Activated CD4-positive, alpha-beta T cell treated with anti-CD3 and anti-CD28 coated beads, Interleukin-2, amount 10 ng/mL, durations not matched to agents 24 days and 14 days (primary cell): ENCODE results near the gene BRD3. TPM values are rescaled to one million over a fixed set of nuclear protein-coding genes. Genes with fewer than 3 reads are reported as not detected.

ENCODE experiments used
- DNase-seq: peaks from one replicate; pipeline ENCODE4 v3.0.0; 2022
- H3K27ac Mint-ChIP-seq: one replicate; pipeline ENCODE4 v1.8.0; 2022; ENCODE audit warnings: mild to moderate bottlenecking, mixed read lengths
- H3K27me3 Mint-ChIP-seq: one replicate; pipeline ENCODE4 v1.8.0; 2022; ENCODE audit warnings: mixed read lengths
- H3K36me3 Mint-ChIP-seq: one replicate; pipeline ENCODE4 v1.8.0; 2022; ENCODE audit warnings: low read depth, mild to moderate bottlenecking, mixed read lengths
- H3K4me1 Mint-ChIP-seq: one replicate; pipeline ENCODE4 v1.8.0; 2021; ENCODE audit warnings: mixed read lengths
- H3K4me3 Mint-ChIP-seq: one replicate; pipeline ENCODE4 v1.8.0; 2022; ENCODE audit warnings: mild to moderate bottlenecking, moderate library complexity, mixed read lengths
- H3K9me3 Mint-ChIP-seq: one replicate; pipeline ENCODE4 v1.8.0; 2021; ENCODE audit warnings: mixed read lengths
- intact Hi-C: fragments of 100-400 bp; cut with micrococcal nuclease; formaldehyde crosslinking; loops from one replicate; pipeline ENCODE4 v1.15.1; 2023
- total RNA-seq: library from RNA; stranded (reverse); gene quantifications from 2 replicates; pipeline ENCODE4 v1.2.3, GENCODE V29; 2022

The BRD3 gene
- total RNA-seq, 1 donor from 2014 or later = 32.3 TPM

DNA sequence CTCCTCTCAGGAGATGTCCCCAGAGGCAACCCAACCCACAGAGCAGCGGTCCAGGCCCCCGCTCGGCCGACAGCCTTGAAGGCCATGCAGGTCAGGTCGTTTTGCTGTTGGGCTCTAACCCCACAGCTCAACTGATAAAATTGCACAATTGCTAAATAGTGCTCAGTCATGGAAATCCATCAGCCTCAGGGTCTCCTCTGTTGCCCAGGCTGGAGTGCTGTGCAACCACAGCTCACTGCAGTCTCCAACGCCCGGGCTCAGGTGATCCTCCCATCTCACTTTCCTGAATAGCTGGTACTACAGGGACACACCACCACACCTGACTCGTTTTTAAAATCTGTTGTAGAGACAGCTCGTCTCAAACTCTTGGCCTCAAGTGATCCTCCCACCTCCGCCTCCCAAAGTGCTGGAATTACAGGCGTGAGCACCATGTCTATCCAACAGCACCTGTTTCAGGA lies 24.3 kb downstream of the BRD3 start:
- H3K9me3 Mint-ChIP-seq = no peaks in the 10 kb centered on the region
- H3K36me3 Mint-ChIP-seq = peaks cover 22% of the 10 kb centered on the region
- intact Hi-C loops = no loop called here
- H3K4me3 Mint-ChIP-seq = no peak overlapping the region
- H3K27ac Mint-ChIP-seq = no peak overlapping the region
- H3K4me1 Mint-ChIP-seq = no peaks in the 10 kb centered on the region
- no peak for DNase-seq
- H3K27me3 Mint-ChIP-seq = no peaks in the 10 kb centered on the region

DNA sequence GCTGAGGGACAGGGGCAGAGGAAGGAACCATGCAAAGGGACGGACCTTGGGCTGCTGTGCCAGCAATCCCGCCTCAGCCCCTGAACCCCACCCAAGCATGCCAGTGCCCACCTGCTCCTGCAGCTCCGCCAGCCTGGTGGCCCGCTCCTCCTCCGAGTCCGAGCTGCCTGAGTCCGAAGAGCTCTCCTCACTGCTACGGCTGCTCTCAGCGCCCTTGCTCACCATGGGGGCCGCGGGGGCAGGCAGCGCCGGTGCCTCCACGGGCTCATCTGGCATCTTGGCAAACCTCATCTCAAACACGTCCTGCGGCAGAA lies 26.2 kb downstream of the BRD3 start:
- peaks cover 32% of the 10 kb centered on the region for H3K36me3 Mint-ChIP-seq
- H3K9me3 Mint-ChIP-seq = no peaks in the 10 kb centered on the region
- DNase-seq = no peak
- no peak overlapping the region for H3K4me3 Mint-ChIP-seq
- H3K27me3 Mint-ChIP-seq = no peaks in the 10 kb centered on the region
- H3K4me1 Mint-ChIP-seq = no peaks in the 10 kb centered on the region
- intact Hi-C loops = no loop called here
- H3K27ac Mint-ChIP-seq = no peak overlapping the region

DNA sequence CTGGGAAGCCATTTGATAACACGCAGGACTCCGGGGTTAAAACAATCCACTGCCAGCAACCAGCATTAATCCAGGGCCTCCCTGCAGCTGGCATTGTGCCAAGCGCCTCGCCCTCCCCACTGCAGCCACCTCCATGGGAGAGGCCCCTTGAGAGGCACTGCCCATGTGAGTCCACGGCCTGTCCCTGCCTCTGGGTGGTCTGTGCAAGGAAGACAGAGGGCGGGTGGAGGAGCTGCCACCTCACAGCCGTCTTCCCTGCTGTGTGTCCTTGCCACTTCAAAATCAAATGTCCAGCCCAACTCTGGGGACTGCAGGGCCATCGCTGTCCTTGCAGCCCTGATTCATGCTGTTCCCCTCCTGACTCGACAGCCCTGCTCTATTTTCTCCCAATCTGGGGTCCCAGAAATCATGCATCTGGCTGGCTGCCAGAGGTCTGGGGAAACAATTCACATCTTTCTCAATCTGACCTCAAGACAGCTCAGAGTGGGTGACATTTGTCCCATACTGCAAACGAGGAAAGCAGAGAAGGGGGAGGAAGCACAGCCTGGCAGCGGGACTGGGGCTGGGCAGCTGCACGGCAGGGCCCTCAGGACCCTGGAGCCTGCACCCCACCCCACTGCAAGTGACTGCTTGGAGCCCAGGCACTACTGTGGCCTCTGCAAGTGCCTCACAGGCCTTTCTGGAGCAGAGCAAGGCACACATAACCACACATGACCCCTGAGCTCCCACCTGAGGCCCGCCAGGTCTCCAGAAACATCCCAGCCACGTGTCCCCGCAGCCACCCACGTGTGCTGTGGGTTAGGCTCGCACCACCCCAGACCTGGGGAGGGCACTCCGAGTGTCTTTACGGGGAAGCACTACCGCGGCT lies 26.8 kb downstream of the BRD3 start:
- Mint-ChIP-seq H3K36me3 (peaks cover 35% of the 10 kb centered on the region), H3K9me3 (no peaks in the 10 kb centered on the region)
- intact Hi-C loops = no loop called here

DNA sequence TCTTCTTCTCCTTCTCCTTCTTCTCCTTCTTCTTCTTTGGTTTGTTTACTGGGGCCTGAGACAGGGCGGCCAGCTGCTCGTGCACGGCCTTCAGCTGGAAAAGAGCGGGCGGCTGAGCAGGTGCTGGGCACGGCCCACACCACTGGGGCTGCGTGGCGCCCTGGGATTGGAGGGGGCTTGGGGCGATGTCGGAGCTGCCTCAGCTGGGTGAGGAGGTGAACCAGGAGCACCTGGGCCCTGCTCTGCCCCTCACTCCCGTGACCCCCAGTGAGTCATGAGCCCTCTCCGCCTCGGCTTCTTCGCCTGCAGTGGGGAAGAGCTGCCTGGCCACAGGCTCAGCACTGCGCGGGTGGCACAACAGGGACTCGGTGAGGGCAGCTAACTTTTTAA lies 27.7 kb downstream of the BRD3 start:
- H3K36me3 Mint-ChIP-seq = peaks cover 40% of the 10 kb centered on the region
- no peak overlapping the region for H3K27ac Mint-ChIP-seq
- no peaks in the 10 kb centered on the region for H3K4me1 Mint-ChIP-seq
- H3K4me3 Mint-ChIP-seq = no peak overlapping the region
- no peaks in the 10 kb centered on the region for H3K9me3 Mint-ChIP-seq
- intact Hi-C loops = no loop called here
- no peaks in the 10 kb centered on the region for H3K27me3 Mint-ChIP-seq
- DNase-seq = no peak

More for the DNA sequence above, 26.8 kb downstream of the BRD3 start:
- Mint-ChIP-seq H3K27me3 (no peaks in the 10 kb centered on the region), H3K4me1 (no peaks in the 10 kb centered on the region), H3K27ac (no peak overlapping the region), H3K4me3 (no peak overlapping the region)
- DNase-seq = no peak

DNA sequence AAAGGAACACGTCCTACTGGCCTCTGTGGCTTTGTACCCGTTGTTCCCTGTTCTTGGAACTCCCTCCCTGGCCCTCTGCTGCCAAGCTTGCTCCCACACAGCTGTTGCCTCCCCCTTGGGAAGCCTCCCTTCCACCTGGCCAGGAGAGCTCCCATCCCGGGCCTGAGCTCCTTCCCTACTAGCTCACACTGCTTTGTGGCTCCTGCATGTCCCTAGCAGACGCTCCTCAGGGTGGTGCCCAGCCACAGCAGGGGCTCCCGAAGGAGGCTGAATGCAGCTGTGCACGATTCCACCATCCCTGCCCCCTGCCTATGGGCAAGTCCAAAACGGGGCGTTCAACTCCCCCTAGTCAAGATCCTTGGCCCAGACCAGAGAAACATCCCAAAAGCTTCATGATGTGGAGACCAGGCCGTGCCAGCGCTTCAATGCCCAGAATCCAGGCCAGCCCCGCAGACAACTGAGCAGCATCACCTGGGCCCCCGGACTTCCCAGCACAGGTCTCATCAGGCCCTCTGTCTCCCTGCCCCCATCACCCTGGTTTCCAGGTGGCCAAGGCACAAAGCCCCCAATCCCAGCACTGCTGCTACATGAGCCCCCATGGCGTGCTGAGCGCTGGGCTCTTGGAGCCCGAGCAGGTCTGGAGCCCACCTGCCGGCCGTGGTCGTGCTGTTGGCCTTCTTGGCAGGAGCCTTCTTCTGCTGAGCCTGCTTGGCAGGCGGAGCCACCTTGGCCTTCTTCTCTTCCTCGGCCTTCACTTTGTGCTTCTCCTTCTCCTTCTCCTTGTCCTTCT lies 28.2 kb downstream of the BRD3 start:
- no peak overlapping the region for H3K4me3 Mint-ChIP-seq
- H3K36me3 Mint-ChIP-seq = peaks cover 42% of the 10 kb centered on the region
- intact Hi-C loops = no loop called here
- no peaks in the 10 kb centered on the region for H3K9me3 Mint-ChIP-seq
- H3K27ac Mint-ChIP-seq = no peak overlapping the region
- H3K27me3 Mint-ChIP-seq = no peaks in the 10 kb centered on the region
- no peaks in the 10 kb centered on the region for H3K4me1 Mint-ChIP-seq
- no peak for DNase-seq

DNA sequence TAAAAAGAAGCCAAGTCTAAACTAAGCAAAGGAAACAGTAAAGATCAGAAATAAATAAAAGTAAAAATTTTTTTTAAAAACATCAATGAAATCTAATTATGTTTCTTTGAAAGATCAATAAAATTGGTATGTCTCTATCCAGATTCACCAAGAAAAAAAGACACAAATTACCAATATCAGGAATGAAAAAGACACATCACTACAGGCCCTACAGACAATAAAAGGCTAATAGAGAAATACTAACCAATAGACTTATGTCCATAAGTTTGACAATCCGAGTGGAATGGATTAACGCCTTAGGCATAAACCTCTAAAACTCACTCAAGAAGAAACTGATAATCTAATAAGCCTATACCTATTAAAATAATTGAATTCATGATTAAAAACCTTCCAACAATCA lies 30.2 kb downstream of the BRD3 start:
- H3K4me3 Mint-ChIP-seq = no peak overlapping the region
- intact Hi-C loops = no loop called here
- H3K36me3 Mint-ChIP-seq = peaks cover 45% of the 10 kb centered on the region
- H3K4me1 Mint-ChIP-seq = no peaks in the 10 kb centered on the region
- no peaks in the 10 kb centered on the region for H3K27me3 Mint-ChIP-seq
- no peaks in the 10 kb centered on the region for H3K9me3 Mint-ChIP-seq
- no peak overlapping the region for H3K27ac Mint-ChIP-seq
- no peak for DNase-seq

DNA sequence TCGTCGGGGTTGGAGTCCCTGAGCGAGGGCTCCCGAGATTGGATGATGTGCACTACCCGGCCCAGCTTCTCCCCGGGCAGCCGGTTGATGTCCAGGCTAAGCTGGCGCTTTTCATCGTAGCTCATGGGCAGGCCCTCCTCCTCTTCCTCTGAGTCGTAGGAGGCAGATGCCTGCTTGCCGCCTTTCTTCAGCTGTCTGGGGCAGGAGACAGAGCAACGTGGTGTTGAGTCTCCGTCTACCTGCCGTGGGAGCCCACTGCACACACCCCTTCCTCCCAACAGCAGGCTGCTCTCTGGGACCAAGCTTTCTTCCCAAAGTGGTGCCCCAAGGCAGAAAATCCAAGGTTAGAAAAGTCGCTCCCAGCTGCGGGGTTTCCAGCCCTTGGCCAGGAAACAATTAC lies 31.7 kb downstream of the BRD3 start:
- Mint-ChIP-seq H3K4me1 (no peaks in the 10 kb centered on the region), H3K4me3 (no peak overlapping the region), H3K27ac (no peak overlapping the region), H3K36me3 (peaks cover 43% of the 10 kb centered on the region), H3K9me3 (no peaks in the 10 kb centered on the region), H3K27me3 (no peaks in the 10 kb centered on the region)
- no peak for DNase-seq
- intact Hi-C loops = no loop called here

DNA sequence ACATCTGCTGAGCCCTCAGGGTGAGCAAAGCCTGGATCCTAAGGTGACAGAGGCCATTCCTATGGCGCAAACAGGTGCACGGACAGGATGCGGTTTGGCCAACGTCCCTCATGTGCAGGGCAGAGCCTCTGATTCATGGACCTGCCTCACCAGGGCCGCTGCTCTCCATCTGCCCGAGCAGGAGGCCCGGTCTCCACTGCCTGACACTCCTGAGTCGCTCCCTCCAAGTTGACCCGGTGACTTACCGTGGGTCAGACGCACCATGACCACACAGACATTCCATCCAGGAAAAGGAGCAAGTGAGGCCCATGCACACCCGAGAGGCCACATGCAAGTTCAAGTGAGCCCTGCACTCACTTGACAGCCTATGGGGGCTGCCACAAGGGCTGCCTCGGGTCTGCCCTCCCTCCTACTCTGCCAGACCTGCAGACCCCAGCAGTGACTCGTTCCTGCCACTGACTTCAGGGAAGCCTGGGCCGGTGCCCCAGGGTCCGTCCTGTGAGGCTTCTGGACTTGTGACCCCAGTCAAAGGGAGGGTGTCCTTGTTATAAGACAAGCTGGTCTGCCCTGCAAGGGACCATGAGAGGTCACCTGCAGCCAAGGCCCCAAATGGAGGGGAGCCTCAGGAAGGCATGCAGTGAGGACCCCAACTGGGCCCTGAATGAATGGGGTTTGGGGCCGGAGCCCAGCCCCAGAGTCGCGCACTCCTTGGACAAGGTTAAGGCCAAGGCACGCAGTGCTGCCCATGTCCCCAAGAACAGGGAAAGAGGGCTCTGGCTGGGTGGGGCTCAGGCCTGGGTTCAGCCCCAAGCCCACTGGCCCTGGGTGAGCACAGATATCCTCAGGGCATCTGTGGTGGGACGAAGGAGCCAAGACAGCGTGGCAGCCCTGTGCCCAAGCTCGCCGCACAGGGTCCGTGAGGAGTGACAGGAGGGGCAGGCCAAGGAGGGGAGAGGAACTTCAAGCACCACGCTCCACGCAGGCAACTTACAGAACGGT lies 32.5 kb downstream of the BRD3 start:
- no peak for DNase-seq
- no peak overlapping the region for H3K27ac Mint-ChIP-seq
- intact Hi-C loops = no loop called here
- no peak overlapping the region for H3K4me3 Mint-ChIP-seq
- no peaks in the 10 kb centered on the region for H3K9me3 Mint-ChIP-seq
- peaks cover 45% of the 10 kb centered on the region for H3K36me3 Mint-ChIP-seq
- no peaks in the 10 kb centered on the region for H3K4me1 Mint-ChIP-seq
- H3K27me3 Mint-ChIP-seq = no peaks in the 10 kb centered on the region

DNA sequence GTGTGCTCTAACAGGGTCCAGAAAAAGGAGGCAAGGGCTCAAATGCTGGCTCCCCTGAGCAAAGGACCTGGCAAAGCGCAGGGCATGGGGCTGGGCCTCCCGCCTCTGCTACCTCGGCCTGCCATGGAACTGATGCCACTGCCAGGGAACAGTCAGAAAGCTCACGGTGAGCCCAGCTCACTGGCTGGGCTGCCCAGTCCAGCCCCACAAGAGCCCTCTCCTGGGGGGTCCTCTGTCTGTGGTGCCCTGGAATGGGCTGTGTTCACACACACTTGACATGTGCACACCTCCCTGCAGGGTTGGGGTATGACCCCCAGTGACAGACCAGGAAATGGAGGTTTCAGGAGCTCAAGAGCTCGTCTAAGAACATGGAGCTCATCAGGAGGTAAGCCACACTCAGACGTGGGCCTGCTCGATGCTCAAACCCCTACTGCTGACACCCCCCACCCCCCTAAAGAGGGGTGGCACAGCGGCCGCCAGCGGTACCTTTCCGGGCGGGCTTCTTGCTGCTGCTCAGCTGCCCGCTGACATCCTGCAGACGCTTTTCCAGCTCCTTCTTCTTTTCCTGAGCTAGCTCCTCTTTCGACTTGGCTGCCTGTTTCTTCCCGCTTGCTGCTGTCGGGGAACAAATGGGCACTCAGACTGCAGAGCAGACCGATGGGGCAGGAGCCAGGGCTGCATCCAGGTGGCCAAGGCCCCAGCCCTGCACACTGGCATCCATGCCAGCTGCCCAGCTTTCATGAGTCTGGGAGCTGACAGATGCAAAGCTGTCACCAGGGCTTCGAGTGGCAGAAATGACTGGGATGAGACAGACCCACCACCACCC lies 33.4 kb downstream of the BRD3 start:
- H3K4me3 Mint-ChIP-seq = no peak overlapping the region
- H3K27ac Mint-ChIP-seq = no peak overlapping the region
- H3K27me3 Mint-ChIP-seq = no peaks in the 10 kb centered on the region
- intact Hi-C loops = no loop called here
- H3K4me1 Mint-ChIP-seq = no peaks in the 10 kb centered on the region
- DNase-seq = no peak
- no peaks in the 10 kb centered on the region for H3K9me3 Mint-ChIP-seq
- peaks cover 37% of the 10 kb centered on the region for H3K36me3 Mint-ChIP-seq

DNA sequence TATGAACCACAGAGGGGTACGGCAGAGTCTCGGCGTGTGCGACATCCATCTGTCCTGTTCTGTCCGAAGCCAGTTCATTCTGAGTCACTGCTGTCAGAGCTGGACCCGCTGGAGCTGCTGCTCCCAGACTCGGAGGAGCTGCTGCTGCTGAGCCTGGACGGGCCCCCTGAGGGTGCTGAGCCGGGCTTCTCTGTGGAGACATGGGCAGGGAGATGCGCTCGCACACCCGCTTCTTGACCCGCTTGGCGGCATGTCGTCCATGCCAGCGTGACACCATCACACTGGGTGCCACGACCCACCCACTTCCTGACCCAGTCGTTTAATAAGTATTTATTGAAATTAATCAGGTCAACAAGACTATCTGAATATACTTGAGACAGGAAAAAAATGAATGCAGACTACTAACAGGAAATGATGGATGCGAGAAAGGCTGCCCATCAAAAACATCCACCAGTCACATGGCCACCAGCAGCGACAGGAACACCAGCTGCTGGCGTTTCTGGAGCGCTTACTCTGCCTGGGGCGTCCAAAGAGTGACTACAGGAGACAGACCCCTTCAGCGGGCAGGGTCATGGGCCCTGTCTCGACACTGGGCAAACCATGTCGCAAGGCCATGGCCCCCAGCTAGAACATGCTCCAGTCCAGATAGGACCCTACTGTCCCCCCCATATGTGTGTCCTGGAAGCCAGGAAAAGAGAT lies 34.2 kb downstream of the BRD3 start:
- no peak overlapping the region for H3K27ac Mint-ChIP-seq
- no peaks in the 10 kb centered on the region for H3K4me1 Mint-ChIP-seq
- no peaks in the 10 kb centered on the region for H3K27me3 Mint-ChIP-seq
- peaks cover 30% of the 10 kb centered on the region for H3K36me3 Mint-ChIP-seq
- H3K4me3 Mint-ChIP-seq = no peak overlapping the region
- intact Hi-C loops = no loop called here
- DNase-seq = no peak
- no peaks in the 10 kb centered on the region for H3K9me3 Mint-ChIP-seq

DNA sequence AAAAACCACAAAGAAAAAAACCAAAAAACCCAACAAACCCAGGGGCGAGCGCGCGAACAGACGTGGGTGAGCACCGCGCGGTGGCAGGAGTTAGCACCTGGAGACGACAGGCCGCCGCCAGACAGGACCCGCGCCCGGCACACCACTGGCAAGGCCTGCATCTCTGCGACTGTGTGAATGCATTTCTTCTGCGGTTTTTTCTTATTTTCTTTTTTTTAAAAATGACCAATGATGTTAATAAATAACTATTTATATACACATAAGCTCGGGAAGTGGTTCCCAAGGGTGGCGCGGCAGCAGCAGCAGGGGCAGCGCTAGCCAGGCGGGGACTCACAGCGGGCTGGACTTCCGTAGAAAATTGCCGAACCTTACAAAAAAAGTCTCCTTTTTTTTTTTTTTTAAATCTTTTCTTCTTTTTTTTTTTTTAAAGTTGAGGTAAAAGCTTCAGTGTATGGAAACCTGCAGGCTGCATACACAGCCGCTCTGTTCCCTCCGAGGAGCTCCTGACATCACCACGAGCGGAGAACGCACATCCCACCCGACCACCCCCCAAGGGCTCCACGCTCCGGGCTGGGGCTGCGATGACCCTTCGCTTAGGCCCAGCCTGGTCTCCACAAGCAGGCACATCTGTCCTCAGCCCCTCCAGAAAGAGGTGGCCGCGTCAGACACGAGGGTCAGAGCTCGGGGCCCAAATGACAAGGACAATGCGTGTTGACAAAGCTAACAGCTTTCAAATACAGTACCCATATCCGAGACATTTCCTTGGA lies 35.2 kb downstream of the BRD3 start:
- no peaks in the 10 kb centered on the region for H3K4me1 Mint-ChIP-seq
- no peaks in the 10 kb centered on the region for H3K27me3 Mint-ChIP-seq
- no peaks in the 10 kb centered on the region for H3K9me3 Mint-ChIP-seq
- no peak overlapping the region for H3K27ac Mint-ChIP-seq
- H3K4me3 Mint-ChIP-seq = no peak overlapping the region
- intact Hi-C loops = no loop called here
- peaks cover 25% of the 10 kb centered on the region for H3K36me3 Mint-ChIP-seq
- no peak for DNase-seq

DNA sequence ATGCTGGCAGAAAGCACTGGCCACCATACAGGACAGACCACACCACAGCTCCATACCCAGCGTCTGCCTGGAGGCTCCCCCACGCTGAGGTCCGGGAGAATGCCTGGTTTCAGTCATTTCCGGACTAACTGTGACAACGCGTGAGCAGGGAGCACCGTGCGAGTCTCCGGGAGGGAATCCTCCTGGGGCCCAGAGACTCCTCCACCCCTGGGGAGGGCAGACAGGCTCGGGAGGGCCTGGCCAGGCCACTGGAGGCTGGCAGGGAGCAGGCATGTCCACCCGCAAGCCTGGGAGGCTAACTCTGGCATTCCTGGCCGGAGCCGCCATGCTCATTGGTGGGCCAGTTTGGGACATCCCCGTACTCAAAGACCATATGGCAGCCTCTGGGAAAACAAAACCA lies 36.0 kb downstream of the BRD3 start:
- intact Hi-C loops = no loop called here
- no peaks in the 10 kb centered on the region for H3K4me1 Mint-ChIP-seq
- H3K27ac Mint-ChIP-seq = no peak overlapping the region

More for the DNA sequence above, 36.0 kb downstream of the BRD3 start:
- no peaks in the 10 kb centered on the region for H3K9me3 Mint-ChIP-seq
- H3K27me3 Mint-ChIP-seq = no peaks in the 10 kb centered on the region
- no peak for DNase-seq
- H3K4me3 Mint-ChIP-seq = no peak overlapping the region
- H3K36me3 Mint-ChIP-seq = peaks cover 24% of the 10 kb centered on the region
